HG03432 (cell line): Measurements from ENCODE around the gene ENO3.
A peak's percentile ranks its signal among the peaks of the same experiment; 100 is the strongest.

Experiments
- ATAC-seq: cut with Tn5 transposase; IDR thresholded peaks from one replicate; pipeline ENCODE4 v1.9.1; 2021; ENCODE audit warnings: mild to moderate bottlenecking, moderate library complexity; ENCODE audit not compliant: unreplicated experiment

Gene ENO3

GRCh38 chr17:4972322-4972721 lies 21.4 kb downstream of the ENO3 start:
- no peak for ATAC-seq

DNA sequence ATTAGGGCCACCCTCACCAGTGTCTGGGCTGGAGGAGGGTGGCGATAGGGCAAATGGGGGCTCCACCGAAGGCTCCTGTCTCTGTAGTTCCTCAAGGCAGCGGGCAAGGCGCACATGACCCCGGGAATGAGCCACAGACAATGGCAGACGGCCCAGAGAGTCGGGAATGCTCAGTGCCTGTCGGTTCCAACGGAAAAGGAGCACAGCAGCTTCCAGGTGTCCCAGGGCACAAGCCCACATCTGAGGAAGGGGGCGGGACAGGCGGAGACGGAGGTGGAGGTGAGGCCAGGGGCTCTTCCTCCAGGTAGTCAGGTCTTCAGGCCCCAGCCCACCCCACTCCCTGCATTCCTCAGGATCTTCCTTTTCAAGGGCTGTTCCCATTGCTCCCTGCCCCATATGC lies 21.8 kb downstream of the ENO3 start:
- ATAC-seq: no peak

- ATAC-seq: no peak
Measured at GRCh38 chr17:4973256-4974114, 22.6 kb downstream of the ENO3 start.

GRCh38 chr17:4974115-4974670 lies 23.3 kb downstream of the ENO3 start:
- no peak for ATAC-seq

DNA sequence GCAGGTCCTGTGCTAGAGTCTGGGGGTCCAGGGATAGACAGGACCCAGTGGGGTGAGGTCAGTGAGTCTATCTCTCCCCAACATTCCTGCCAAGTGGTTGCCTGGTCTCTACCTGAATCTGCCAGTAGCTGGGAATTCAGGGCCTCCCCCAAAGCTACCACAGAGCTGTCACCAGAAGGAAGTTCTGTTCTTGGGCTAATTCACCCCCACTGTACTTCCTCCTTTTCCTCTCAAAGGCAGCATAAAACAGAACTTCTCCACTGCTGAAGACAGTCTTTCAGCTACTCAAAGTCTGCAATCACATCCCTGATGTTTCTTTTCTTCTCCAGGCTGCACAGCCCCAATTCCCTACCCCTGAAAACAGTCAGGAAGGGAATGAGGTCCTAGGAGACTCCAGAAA lies 27.8 kb downstream of the ENO3 start:
- ATAC-seq: no peak

GRCh38 chr17:4980644-4981216 lies 29.8 kb downstream of the ENO3 start:
- ATAC-seq: no peak

GRCh38 chr17:4982305-4982704 lies 31.4 kb downstream of the ENO3 start:
- ATAC-seq: no peak

GRCh38 chr17:4986403-4986802 lies 35.5 kb downstream of the ENO3 start:
- no peak for ATAC-seq

- peak; percentile 73 for ATAC-seq
Measured at GRCh38 chr17:4986951-4987766, 36.2 kb downstream of the ENO3 start, which contains the start of gene CAMTA2. TSS of gene CAMTA2 (minus strand) at chr17:4987675. CDS start at chr17:4986222, 1,453 bp downstream.

- no peak for ATAC-seq
Measured at GRCh38 chr17:4987767-4988567, 37.0 kb downstream of the ENO3 start.

DNA sequence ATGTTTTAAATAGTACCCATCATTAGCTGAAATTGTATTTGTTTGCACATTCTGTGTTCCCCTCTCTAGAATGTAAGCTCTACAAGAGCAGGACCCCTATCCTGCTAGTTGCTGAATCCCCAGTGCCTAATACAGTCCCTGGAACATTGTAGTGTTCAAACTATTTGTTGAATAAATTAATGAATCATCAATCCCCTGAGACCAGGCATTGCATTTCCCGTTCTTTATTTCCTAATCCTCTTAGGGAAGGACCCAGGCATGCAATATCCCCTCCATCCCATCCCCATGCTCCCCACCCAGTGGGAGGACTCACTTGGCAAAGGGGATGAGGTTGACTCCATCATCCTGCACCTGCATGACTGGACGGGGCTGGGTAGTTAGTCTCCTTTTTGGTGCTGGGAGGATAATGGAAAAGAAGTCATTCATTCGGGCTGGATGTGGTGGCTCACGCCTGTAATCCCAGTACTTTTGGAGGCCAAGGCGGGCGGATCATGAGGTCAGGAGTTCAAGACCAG lies 43.2 kb downstream of the ENO3 start:
- ATAC-seq: no peak

GRCh38 chr17:4997302-4998026 lies 46.5 kb downstream of the ENO3 start, which contains the start of the genes INCA1 and KIF1C:
TSS of gene INCA1 (minus strand) at chr17:4997522. CDS start at chr17:4994437, 3,085 bp downstream.
TSS of gene KIF1C (plus strand) at chr17:4997950. CDS start at chr17:5000247, 2,297 bp downstream.
- peak; percentile 87 for ATAC-seq

DNA sequence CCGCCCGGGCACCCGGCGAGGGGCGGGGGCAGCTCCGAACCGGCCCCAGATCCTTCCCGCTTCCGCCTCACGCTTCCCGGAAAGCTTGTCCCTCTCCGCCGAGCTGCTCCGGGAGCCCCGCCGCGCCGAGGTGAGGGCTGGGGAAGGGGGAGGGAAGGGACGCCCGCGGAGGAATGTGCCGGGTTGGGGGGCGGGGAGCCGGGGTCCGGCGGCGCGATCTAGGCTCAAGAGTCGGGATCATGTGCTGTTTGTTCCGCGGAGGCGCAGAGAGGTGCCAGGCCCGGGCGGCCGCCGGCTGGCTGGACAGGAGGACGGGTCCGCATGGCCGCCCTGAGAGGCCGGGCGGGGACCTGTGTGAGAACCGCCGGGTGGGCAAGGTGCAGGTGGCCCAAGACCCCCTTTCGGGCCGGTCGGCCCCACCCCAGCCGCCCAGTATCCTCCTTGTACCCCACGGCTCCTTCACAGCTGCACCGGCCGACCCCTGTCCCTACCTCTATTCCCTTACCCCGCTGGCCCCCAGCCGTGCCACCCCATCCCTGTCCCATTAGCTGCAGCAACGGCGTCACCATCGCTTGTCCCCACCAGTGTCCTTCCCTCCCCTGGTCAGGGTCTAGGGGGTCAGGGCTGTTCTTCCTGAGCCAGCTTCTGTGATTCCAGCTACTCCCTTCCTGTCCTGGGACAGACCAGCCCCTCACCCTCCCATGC lies 47.3 kb downstream of the ENO3 start:
- peak; percentile 15 for ATAC-seq

- ATAC-seq: no peak
Measured at GRCh38 chr17:4998732-4999429, 48.0 kb downstream of the ENO3 start.

GRCh38 chr17:4999430-5000093 lies 48.6 kb downstream of the ENO3 start:
- no peak for ATAC-seq

DNA sequence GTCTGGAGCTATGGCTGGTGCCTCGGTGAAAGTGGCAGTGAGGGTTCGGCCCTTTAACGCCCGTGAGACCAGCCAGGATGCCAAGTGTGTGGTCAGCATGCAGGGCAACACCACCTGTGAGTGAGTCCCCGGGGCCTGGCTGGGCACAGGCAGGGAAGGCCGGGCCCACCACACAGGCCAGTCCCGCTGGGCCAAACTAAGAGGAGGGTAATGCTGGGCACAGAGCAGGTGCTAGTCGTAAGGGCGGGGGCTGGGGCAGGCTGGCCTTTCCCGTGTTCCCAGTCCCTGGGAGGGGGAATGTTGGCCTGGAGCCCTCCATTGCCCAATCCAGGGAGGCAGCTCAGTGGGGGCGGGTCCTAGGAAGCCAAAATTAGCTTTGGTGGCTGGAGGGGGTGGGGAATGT lies 49.3 kb downstream of the ENO3 start:
- no peak for ATAC-seq

- no peak for ATAC-seq
Measured at GRCh38 chr17:5002121-5002788, 51.3 kb downstream of the ENO3 start.
